Measurements from ENCODE around the gene ARL8A. TPM values are rescaled to one million over a fixed set of nuclear protein-coding genes. Genes with fewer than 3 reads are reported as not detected.

ARL8A gene
- total and polyA plus RNA-seq, 5 donors from 2014 or later: 6.6 to 84.1 (median 7.9) TPM

- Histone ChIP-seq H3K4me1 (ENCODE audit: control insufficient read depth, insufficient read depth, low read length, poor library complexity, severe bottlenecking) (peaks cover 77% of the 10 kb centered on the region), H3K27ac (ENCODE audit: insufficient read depth, low read length, poor library complexity, severe bottlenecking) (peak overlapping the region; percentile 93)
- no peak for DNase-seq
Observed at GRCh38 chr1:202163281-202164270, 19.0 kb upstream of the ARL8A start.

GRCh38 chr1:202162418-202163280 is 18.1 kb upstream of the ARL8A start:
- Histone ChIP-seq H3K9me3 (ENCODE audit: control insufficient read depth in 2 of 2, low read length in 2 of 2) (no peaks in the 10 kb centered on the region), H3K27me3 (ENCODE audit: control insufficient read depth, insufficient read depth, low read length) (no peaks in the 10 kb centered on the region), H3K36me3 (ENCODE audit: control insufficient read depth, insufficient read depth, low read length) (peaks cover under 1% of the 10 kb centered on the region), H3K4me1 (ENCODE audit: control insufficient read depth, insufficient read depth, low read length, poor library complexity, severe bottlenecking) (peaks cover 86% of the 10 kb centered on the region), H3K4me3 (ENCODE audit: low read depth, low read length) (peak overlapping the region; percentile 61), H3K27ac (ENCODE audit: insufficient read depth, low read length, poor library complexity, severe bottlenecking) (peak overlapping the region; percentile 93)
- peaks cover 4% of the 10 kb centered on the region for H3K27me3 Mint-ChIP-seq
- peak in 2 of 3 donors; percentile 38 to 60 for DNase-seq
- peaks cover 3% of the 10 kb centered on the region for H3K36me3 Mint-ChIP-seq
- H3K4me1 Mint-ChIP-seq: peaks cover 0 to 95% (median 52%) of the 10 kb centered on the region in 4 donors
- H3K9me3 Mint-ChIP-seq: no peaks in the 10 kb centered on the region
- H3K4me3 Mint-ChIP-seq: peak overlapping the region; percentile 90 to 99 (median 98)
- peak overlapping the region; percentile 90 to 100 (median 94) for H3K27ac Mint-ChIP-seq
- peak in 1 of 2 donors; percentile 20 for ATAC-seq (ENCODE audit: low read depth in 2 of 2)

More at GRCh38 chr1:202163281-202164270, 19.0 kb upstream of the ARL8A start:
- no peaks in the 10 kb centered on the region for H3K27me3 ChIP-seq (ENCODE audit: control insufficient read depth, insufficient read depth, low read length)
- Mint-ChIP-seq H3K9me3 (no peaks in the 10 kb centered on the region), H3K36me3 (peaks cover 3% of the 10 kb centered on the region), H3K4me1 (peaks cover 0 to 86% (median 45%) of the 10 kb centered on the region in 4 donors), H3K27ac (peak overlapping the region in 2 of 3 donors; percentile 90 to 96), H3K27me3 (peaks cover 4% of the 10 kb centered on the region), H3K4me3 (peak overlapping the region; percentile 54 to 98 (median 94))
- peak overlapping the region; percentile 61 for H3K4me3 ChIP-seq (ENCODE audit: low read depth, low read length)
- no peak for ATAC-seq (ENCODE audit: low read depth in 2 of 2)
- no peaks in the 10 kb centered on the region for H3K36me3 ChIP-seq (ENCODE audit: control insufficient read depth, insufficient read depth, low read length)
- H3K9me3 ChIP-seq (ENCODE audit: control insufficient read depth in 2 of 2, low read length in 2 of 2): no peaks in the 10 kb centered on the region

- H3K4me1 Mint-ChIP-seq: peaks cover 0 to 99% (median 56%) of the 10 kb centered on the region in 4 donors
- Histone ChIP-seq H3K9me3 (ENCODE audit: control insufficient read depth in 2 of 2, low read length in 2 of 2) (no peaks in the 10 kb centered on the region), H3K36me3 (ENCODE audit: control insufficient read depth, insufficient read depth, low read length) (peaks cover 5% of the 10 kb centered on the region), H3K27ac (ENCODE audit: insufficient read depth, low read length, poor library complexity, severe bottlenecking) (peak overlapping the region; percentile 93), H3K4me3 (ENCODE audit: low read depth, low read length) (no peak overlapping the region), H3K4me1 (ENCODE audit: control insufficient read depth, insufficient read depth, low read length, poor library complexity, severe bottlenecking) (peaks cover 92% of the 10 kb centered on the region), H3K27me3 (ENCODE audit: control insufficient read depth, insufficient read depth, low read length) (no peaks in the 10 kb centered on the region)
- no peaks in the 10 kb centered on the region for H3K9me3 Mint-ChIP-seq
- peak; percentile 22 to 64 (median 38) for DNase-seq
- H3K36me3 Mint-ChIP-seq: peaks cover 3% of the 10 kb centered on the region
- no peak for ATAC-seq (ENCODE audit: low read depth in 2 of 2)
- peak overlapping the region; percentile 90 to 99 (median 98) for H3K4me3 Mint-ChIP-seq
- H3K27me3 Mint-ChIP-seq: peaks cover 4% of the 10 kb centered on the region
- peak overlapping the region; percentile 90 to 100 (median 92) for H3K27ac Mint-ChIP-seq
Observed at GRCh38 chr1:202162047-202162417, 17.5 kb upstream of the ARL8A start.

- peaks cover 9% of the 10 kb centered on the region for H3K36me3 ChIP-seq (ENCODE audit: control insufficient read depth, insufficient read depth, low read length)
- peak overlapping the region; percentile 93 for H3K27ac ChIP-seq (ENCODE audit: insufficient read depth, low read length, poor library complexity, severe bottlenecking)
- H3K4me3 ChIP-seq (ENCODE audit: low read depth, low read length): peak overlapping the region; percentile 89
- ATAC-seq (ENCODE audit: low read depth in 2 of 2) (no peak), DNase-seq (peak in 1 of 3 donors; percentile 20)
- Mint-ChIP-seq H3K27ac (peak overlapping the region; percentile 92 to 100 (median 98)), H3K9me3 (no peaks in the 10 kb centered on the region), H3K36me3 (peaks cover 3% of the 10 kb centered on the region), H3K4me1 (peaks cover 0 to 99% (median 57%) of the 10 kb centered on the region in 4 donors), H3K4me3 (peak overlapping the region; percentile 90 to 99 (median 98)), H3K27me3 (peaks cover 4% of the 10 kb centered on the region)
- H3K4me1 ChIP-seq (ENCODE audit: control insufficient read depth, insufficient read depth, low read length, poor library complexity, severe bottlenecking): peaks cover 99% of the 10 kb centered on the region
- no peaks in the 10 kb centered on the region for H3K9me3 ChIP-seq (ENCODE audit: control insufficient read depth in 2 of 2, low read length in 2 of 2)
- no peaks in the 10 kb centered on the region for H3K27me3 ChIP-seq (ENCODE audit: control insufficient read depth, insufficient read depth, low read length)
Observed at GRCh38 chr1:202161151-202162046, 16.9 kb upstream of the ARL8A start.

GRCh38 chr1:202160377-202160940 is 15.9 kb upstream of the ARL8A start, which contains the start of gene PTPN7:
TSS of gene PTPN7 (minus strand) at chr1:202160602. CDS start at chr1:202159402, 1,200 bp downstream.
- peak within 1 kb of the TSS; percentile 90 to 99 (median 98) for H3K4me3 Mint-ChIP-seq

GRCh38 chr1:202159534-202160371 is 15.2 kb upstream of the ARL8A start:
- H3K4me1 Mint-ChIP-seq: peaks cover 10 to 98% (median 68%) of the 10 kb centered on the region in 4 donors
- ATAC-seq (ENCODE audit: low read depth in 2 of 2) (peak; percentile 7 to 12), DNase-seq (peak in 2 of 3 donors; percentile 59 to 78)
- no peaks in the 10 kb centered on the region for H3K27me3 ChIP-seq (ENCODE audit: control insufficient read depth, insufficient read depth, low read length)
- H3K4me3 Mint-ChIP-seq: peak overlapping the region; percentile 90 to 99 (median 98)
- peaks cover 12% of the 10 kb centered on the region for H3K36me3 Mint-ChIP-seq
- H3K36me3 ChIP-seq (ENCODE audit: control insufficient read depth, insufficient read depth, low read length): peaks cover 24% of the 10 kb centered on the region
- H3K9me3 Mint-ChIP-seq: no peaks in the 10 kb centered on the region
- H3K4me1 ChIP-seq (ENCODE audit: control insufficient read depth, insufficient read depth, low read length, poor library complexity, severe bottlenecking): peaks cover 100% of the 10 kb centered on the region
- H3K9me3 ChIP-seq (ENCODE audit: control insufficient read depth in 2 of 2, low read length in 2 of 2): no peaks in the 10 kb centered on the region
- peaks cover 4% of the 10 kb centered on the region for H3K27me3 Mint-ChIP-seq
- peak overlapping the region; percentile 98 to 100 (median 99) for H3K27ac Mint-ChIP-seq
- H3K27ac ChIP-seq (ENCODE audit: insufficient read depth, low read length, poor library complexity, severe bottlenecking): peak overlapping the region; percentile 93
- peak overlapping the region; percentile 89 for H3K4me3 ChIP-seq (ENCODE audit: low read depth, low read length)

More at GRCh38 chr1:202160377-202160940, 15.9 kb upstream of the ARL8A start, which contains the start of gene PTPN7:
- Histone ChIP-seq H3K36me3 (ENCODE audit: control insufficient read depth, insufficient read depth, low read length) (peaks cover 17% of the 10 kb centered on the region), H3K9me3 (ENCODE audit: control insufficient read depth in 2 of 2, low read length in 2 of 2) (no peaks in the 10 kb centered on the region), H3K4me1 (ENCODE audit: control insufficient read depth, insufficient read depth, low read length, poor library complexity, severe bottlenecking) (peaks cover 100% of the 10 kb centered on the region), H3K27me3 (ENCODE audit: control insufficient read depth, insufficient read depth, low read length) (no peaks in the 10 kb centered on the region), H3K27ac (ENCODE audit: insufficient read depth, low read length, poor library complexity, severe bottlenecking) (peak within 1 kb of the TSS; percentile 93), H3K4me3 (ENCODE audit: low read depth, low read length) (peak within 1 kb of the TSS; percentile 89)
- peak within 1 kb of the TSS; percentile 98 to 100 (median 99) for H3K27ac Mint-ChIP-seq
- DNase-seq: peak; percentile 62 to 87 (median 77)
- H3K4me1 Mint-ChIP-seq: peaks cover 7 to 98% (median 64%) of the 10 kb centered on the region in 4 donors
- no peaks in the 10 kb centered on the region for H3K9me3 Mint-ChIP-seq
- peaks cover 4% of the 10 kb centered on the region for H3K27me3 Mint-ChIP-seq
- peaks cover 9% of the 10 kb centered on the region for H3K36me3 Mint-ChIP-seq
- peak; percentile 68 to 73 for ATAC-seq (ENCODE audit: low read depth in 2 of 2)
